ENCODE results near the gene MYL5. TPM values are rescaled to one million over a fixed set of nuclear protein-coding genes. Genes with fewer than 3 reads are reported as not detected.
A peak's percentile ranks its signal among the peaks of the same experiment; 100 is the strongest.

MYL5 gene
- total RNA-seq, 1 experiment from 2014 or later: 18.0 TPM

DNA sequence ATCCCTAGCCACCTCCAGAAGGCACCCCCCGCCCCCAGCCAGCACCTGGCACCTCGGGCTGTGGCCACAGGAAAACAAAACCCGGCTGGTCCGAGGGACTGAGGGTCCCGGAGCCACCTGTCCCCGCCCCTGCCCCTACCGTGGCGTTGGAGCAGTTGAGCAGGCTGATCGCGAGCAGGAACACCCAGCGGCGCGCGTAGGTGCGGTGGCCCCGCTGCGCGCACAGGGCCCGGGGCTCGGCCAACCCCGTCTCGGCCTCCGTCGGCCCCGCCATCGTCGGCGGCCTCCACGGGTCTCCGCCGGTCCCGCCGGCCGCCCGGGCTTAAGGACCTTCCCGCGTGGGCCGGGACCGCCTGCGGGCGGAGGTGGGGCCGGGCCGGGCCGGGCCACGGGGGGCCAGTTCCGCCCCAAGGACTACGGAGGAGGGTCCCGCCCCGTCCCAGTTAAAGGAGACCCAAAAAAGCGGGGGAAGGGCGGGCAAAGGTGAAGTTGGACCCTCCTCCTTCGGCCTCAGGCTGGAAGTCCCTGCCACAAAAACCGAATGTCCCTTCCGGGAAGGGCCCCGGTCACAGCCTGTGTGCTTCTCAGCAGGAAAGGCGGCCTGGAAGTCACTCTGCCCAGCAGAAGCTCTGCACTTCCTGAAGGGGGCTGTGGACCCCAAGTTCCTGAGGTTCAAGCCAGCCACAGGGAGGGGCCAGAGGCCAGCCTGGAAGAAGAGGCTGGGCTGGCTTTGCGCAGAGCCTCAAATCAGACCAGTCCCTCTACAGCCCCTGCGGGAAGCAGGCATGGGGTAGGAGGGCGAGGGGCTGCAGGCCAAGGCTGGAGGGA, 14.7 kb downstream of the MYL5 start, which contains the start of gene SLC49A3:
Gene SLC49A3, minus strand, starts transcription at position 298 of the 828 bp plus-strand sequence. Its CDS starts 24 bp downstream, at position 274.
- H3K27ac Mint-ChIP-seq: no peak within 1 kb of the TSS

More for the DNA sequence above, 14.7 kb downstream of the MYL5 start, which contains the start of gene SLC49A3:
- no peak within 1 kb of the TSS for H3K9ac ChIP-seq (ENCODE audit: extremely low read depth, insufficient read length, low read length)
- H3K18ac ChIP-seq (ENCODE audit: insufficient read length, low read depth, low read length): peak within 1 kb of the TSS; percentile 3
- H2BK120ac ChIP-seq (ENCODE audit: low read depth, low read length, poor library complexity, severe bottlenecking): no peak within 1 kb of the TSS
- Mint-ChIP-seq H3K4me1 (peaks cover 15 to 38% of the 10 kb centered on the region in 2 experiments), H3K36me3 (ENCODE audit: insufficient read depth in 1 of 3, low read depth in 3 of 3) (peaks cover 0 to 3% (median 0%) of the 10 kb centered on the region in 3 experiments; a peak in 1 of 7 replicates), H3K9me3 (no peaks in the 10 kb centered on the region; a peak in 1 of 5 replicates), H3K4me3 (peak within 1 kb of the TSS; percentile 55 to 60), H3K27me3 (ENCODE audit: low read depth) (peaks cover 6% of the 10 kb centered on the region)
- H3K79me1 ChIP-seq (ENCODE audit: insufficient read depth, low read depth, low read length, poor library complexity, severe bottlenecking): no peaks in the 10 kb centered on the region
- H4K20me1 ChIP-seq (ENCODE audit: control insufficient read depth, insufficient read depth, insufficient read length): no peaks in the 10 kb centered on the region
- peak within 1 kb of the TSS; percentile 20 for H3K4me2 ChIP-seq (ENCODE audit: insufficient read depth, insufficient read length, low read length)
- no peak within 1 kb of the TSS for H3K27ac ChIP-seq (ENCODE audit: insufficient read length, low read depth, low read length)
- H3K9me3 ChIP-seq (ENCODE audit: control insufficient read depth, low read depth, low read length): no peaks in the 10 kb centered on the region
- no peak within 1 kb of the TSS for H2BK15ac ChIP-seq (ENCODE audit: low read depth, low read length)
- H4K91ac ChIP-seq (ENCODE audit: insufficient read length, low read depth, low read length): no peak within 1 kb of the TSS
- no peak within 1 kb of the TSS for H3T11ph ChIP-seq (ENCODE audit: low read length)
- WGBS (ENCODE audit: extremely low coverage, insufficient read length, low lambda C conversion rate): no CpG with 5 or more reads among the region's 59 CpGs
- H2BK5ac ChIP-seq (ENCODE audit: insufficient read length, low read length): no peak within 1 kb of the TSS
- no peak within 1 kb of the TSS for H2AK5ac ChIP-seq (ENCODE audit: insufficient read length, low read length)
- H3K23me2 ChIP-seq (ENCODE audit: insufficient read length, low read depth, low read length, poor library complexity, severe bottlenecking): no peaks in the 10 kb centered on the region
- H2BK12ac ChIP-seq (ENCODE audit: insufficient read length, low read depth, low read length): no peak within 1 kb of the TSS
- peak; percentile 69 for DNase-seq
- H3K14ac ChIP-seq (ENCODE audit: insufficient read depth, low read length): peak within 1 kb of the TSS; percentile 44; the same call in 1 of the 2 replicates
- no peak within 1 kb of the TSS for H4K8ac ChIP-seq (replicated peaks; ENCODE audit: insufficient read length, low read depth, low read length)
- no peak within 1 kb of the TSS for H3K56ac ChIP-seq (ENCODE audit: insufficient read length, low read depth, low read length)
- H3K23ac ChIP-seq (ENCODE audit: insufficient read length, low read depth, low read length): no peak within 1 kb of the TSS
- peaks cover 7% of the 10 kb centered on the region; the same call in 1 of the 2 replicates for H3K4me1 ChIP-seq (ENCODE audit: insufficient read depth, low read length)
- no peak within 1 kb of the TSS for H2AFZ ChIP-seq (ENCODE audit: low read length)
- H4K5ac ChIP-seq (ENCODE audit: insufficient read length, low read depth, low read length): no peak within 1 kb of the TSS
- H3K79me2 ChIP-seq (ENCODE audit: insufficient read depth, low read length): no peaks in the 10 kb centered on the region
- no peak within 1 kb of the TSS for H2BK20ac ChIP-seq (ENCODE audit: low read depth, low read length, poor library complexity, severe bottlenecking)
- H3K4ac ChIP-seq (ENCODE audit: low read depth, low read length): no peak within 1 kb of the TSS
- H3K27me3 ChIP-seq (ENCODE audit: insufficient read depth, low read length): no peaks in the 10 kb centered on the region
- TF ChIP-seq, protein P1, sequence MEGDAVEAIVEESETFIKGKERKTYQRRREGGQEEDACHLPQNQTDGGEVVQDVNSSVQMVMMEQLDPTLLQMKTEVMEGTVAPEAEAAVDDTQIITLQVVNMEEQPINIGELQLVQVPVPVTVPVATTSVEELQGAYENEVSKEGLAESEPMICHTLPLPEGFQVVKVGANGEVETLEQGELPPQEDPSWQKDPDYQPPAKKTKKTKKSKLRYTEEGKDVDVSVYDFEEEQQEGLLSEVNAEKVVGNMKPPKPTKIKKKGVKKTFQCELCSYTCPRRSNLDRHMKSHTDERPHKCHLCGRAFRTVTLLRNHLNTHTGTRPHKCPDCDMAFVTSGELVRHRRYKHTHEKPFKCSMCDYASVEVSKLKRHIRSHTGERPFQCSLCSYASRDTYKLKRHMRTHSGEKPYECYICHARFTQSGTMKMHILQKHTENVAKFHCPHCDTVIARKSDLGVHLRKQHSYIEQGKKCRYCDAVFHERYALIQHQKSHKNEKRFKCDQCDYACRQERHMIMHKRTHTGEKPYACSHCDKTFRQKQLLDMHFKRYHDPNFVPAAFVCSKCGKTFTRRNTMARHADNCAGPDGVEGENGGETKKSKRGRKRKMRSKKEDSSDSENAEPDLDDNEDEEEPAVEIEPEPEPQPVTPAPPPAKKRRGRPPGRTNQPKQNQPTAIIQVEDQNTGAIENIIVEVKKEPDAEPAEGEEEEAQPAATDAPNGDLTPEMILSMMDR (conservative IDR thresholded peaks at IDR 0.05): peak; percentile 16; the same call in 1 of the 3 replicates

Measured in H9 (cell line).